ENCODE results near the gene TMEM150B.

Gene TMEM150B

DNA sequence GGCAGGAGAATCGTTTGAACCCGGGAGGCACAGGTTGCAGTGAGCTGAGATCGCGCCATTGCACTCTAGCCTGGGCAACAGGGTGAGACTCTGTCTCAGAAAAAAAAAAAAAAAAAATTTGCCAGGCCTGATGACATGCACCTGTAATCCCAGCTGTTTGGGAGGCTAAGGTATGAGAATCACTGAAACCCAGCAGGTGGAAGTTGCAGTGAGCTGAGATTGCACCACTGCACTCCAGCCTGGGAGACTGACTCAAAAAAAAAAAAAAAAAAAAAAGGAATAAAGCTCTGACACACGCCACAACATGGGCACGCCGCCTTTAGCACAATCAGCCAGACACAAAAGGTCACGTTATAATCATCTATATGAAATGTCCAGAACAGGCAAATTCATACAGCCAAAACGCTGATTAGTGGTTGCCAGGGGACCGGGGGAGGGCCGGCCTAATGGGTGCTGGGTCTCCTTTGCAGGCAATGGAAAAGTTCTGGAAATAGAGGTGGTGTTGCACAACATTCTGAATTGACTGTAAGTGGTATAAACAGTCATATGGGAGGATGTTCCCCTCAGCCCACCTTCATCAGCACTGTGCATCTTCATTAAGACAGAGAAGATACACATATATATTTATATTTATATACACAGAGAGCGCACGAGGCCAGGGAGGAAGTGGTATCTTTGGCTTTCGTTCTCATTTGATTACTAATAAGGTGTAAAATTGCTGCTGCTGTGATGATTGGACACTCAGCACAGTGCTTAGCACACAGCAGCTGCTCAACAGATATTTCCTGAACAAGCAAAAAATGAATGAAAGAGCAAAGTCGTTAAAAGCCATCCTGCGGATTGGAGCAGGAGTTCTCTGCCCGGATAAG is 49.1 kb downstream of the TMEM150B start:
- peak; percentile 22 for DNase-seq

DNA sequence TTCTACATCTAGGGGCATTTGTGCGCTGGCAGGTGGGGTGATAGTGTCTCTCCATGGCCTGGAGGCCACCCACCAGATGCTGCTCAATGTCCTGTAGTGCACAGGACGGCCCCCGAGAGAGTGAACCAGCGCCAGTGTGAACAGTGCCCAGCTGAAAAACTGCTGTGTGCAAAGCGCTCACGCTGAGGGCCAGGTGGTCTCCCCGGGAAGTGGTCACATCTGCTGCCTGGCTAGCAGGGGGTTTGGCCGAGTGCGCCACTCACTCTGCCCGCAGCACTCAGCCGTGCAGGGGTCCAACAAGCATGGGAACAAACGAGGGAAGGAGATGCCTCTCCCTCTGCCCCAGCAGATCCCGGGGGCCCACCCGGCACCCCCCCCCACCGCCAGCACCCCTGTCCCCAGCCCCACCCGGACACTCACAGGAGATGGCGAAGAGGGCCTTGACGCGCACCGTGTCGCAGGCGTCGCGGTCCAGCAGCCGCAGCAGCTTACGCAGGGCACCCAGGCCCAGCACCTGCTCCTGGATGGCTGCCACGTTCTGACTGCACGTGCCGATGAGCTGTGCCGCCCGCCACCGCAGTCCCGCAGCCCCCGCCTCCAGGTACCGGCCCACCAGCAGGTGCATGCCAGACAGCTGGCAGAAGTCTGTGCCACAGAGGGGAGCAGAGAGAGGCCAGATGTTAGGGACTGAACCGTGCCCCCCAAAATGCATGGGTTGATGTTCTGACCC is 51.0 kb downstream of the TMEM150B start:
- peak; percentile 71 for DNase-seq

DNA sequence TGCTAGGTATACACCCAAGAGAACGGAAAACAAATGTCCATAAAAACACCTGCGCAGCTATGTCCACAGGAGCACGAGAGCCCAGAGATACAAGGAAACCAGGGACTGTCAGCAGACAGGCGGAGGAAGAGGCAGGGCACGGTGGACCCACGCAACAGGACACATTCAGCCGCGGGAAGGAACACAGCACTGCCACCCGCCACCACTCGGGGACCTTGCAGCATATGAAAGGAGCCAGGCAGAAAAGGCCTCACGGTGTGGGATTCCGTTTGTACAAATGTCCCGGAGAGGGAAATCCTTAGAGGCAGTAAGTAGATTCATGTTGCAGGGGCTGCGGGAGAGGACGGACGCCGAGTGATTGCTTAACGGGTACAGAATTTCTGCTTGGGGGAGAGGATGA is 53.0 kb downstream of the TMEM150B start:
- DNase-seq = no peak

DNA sequence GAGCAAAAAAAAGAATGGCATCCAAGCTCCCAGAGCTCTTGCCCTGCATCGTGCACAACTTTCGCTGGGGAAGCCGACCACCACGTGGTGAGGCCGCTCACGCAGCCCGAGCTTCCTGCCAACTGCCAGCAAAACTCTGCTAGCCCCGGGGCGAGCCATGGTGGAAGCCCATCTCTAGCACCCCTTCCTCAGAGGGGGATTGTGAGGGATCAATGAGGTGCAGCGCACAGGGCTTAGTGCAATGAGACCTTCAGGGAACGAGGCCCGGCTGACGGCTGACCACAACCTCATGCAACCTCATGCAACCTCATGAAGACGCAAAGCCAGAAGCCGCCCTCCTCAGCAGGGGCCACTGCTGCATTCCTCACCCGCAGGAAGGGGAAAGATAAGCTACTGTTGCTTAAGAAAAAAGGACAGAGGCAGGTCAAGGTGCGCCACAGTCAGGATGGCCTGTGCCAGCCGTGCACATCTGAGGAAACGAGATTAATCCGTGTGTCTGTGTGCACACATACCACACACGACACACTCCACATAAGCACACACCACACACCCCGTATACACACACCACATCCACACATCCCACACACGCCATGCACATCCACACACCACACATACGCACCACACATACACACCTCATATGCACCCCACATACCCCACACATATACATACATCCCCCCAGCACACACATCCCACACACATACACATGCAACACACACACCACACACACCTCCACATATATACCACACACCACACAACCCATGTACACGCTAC is 54.8 kb downstream of the TMEM150B start:
- no peak for DNase-seq

GRCh38 chr19:55269299-55269698 is 55.8 kb downstream of the TMEM150B start:
- no peak for DNase-seq

DNA sequence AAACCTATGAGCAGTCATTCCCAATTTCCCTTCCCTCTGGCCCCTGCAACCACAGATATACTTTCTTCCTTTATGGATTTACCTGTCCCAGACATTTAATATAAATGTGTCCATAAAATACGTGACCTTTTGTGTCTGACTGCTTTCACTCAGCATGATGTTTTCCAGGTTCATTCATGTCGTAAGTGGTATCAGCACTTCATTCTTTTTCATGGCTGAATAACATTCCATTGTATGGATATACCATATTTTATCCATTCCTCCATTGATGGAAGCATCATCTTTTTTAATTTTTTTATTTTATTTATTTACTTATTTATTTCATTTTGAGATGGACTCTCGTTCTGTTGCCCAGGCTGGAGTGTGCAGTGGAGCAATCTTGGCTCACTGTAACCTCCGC is 58.3 kb downstream of the TMEM150B start:
- no peak for DNase-seq

DNA sequence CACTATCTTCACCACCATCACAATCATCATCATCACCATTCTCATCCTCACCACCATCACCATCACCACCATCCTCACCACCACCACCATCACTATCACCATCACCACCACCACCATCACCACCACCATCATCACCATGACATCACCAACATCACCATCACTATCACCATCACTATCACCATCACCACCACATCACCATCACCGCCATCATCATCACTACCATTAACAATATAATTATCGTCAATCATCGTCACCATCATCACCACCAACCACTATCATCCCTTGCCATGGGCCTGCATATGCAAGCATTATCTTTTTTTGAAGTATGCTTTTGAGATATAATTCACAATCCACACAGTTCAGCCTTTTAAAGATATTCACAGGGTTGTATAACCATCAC is 58.7 kb downstream of the TMEM150B start:
- no peak for DNase-seq

GRCh38 chr19:55265723-55266386 is 59.3 kb downstream of the TMEM150B start:
- DNase-seq = no peak

GRCh38 chr19:55265173-55265572 is 60.0 kb downstream of the TMEM150B start:
- no peak for DNase-seq

GRCh38 chr19:55264531-55264930 is 60.6 kb downstream of the TMEM150B start:
- DNase-seq = no peak

All from NCI-H2029 (cell line).